ENCODE data around the gene MYB. TPM values are rescaled to one million over a fixed set of nuclear protein-coding genes. Genes with fewer than 3 reads are reported as not detected.

MYB gene
- total and polyA plus RNA-seq, 2 of the 4 experiments (the other 2 are of a cell fraction) = 0.44 to 0.90 TPM

- H2BK120ac ChIP-seq (ENCODE audit: low read depth, low read length) = no peak overlapping the region
- H3K23ac ChIP-seq (ENCODE audit: low read depth, low read length) = no peak overlapping the region
- no TSS peak for BruUV-seq (replicated peaks)
- no peak overlapping the region for H3K56ac ChIP-seq (ENCODE audit: extremely low read depth, insufficient read depth, low read length)
- H2BK15ac ChIP-seq (ENCODE audit: low read depth, low read length) = no peak overlapping the region
- H3K18ac ChIP-seq (ENCODE audit: low read depth, low read length) = no peak overlapping the region
- no peak overlapping the region for H2AFZ ChIP-seq (replicated peaks; ENCODE audit: low read length, poor library complexity)
- no peak overlapping the region for H3K27ac ChIP-seq (ENCODE audit: insufficient read depth, low read length)
- H3K79me1 ChIP-seq (ENCODE audit: low read depth in 1 of 2, low read length in 2 of 2) = no peaks in the 10 kb centered on the region
- ChIA-PET CTCF (no interaction called here), POLR2A (ENCODE audit: unreplicated experiment) (no interaction called here)
- H3K4me2 ChIP-seq (ENCODE audit: low read depth, low read length) = no peak overlapping the region
- H4K20me1 ChIP-seq (ENCODE audit: insufficient read depth, low read length) = no peaks in the 10 kb centered on the region
- H2AK9ac ChIP-seq (replicated peaks; ENCODE audit: low read depth, low read length, poor library complexity) = no peak overlapping the region
- H3K14ac ChIP-seq (replicated peaks; ENCODE audit: low read depth, low read length) = no peak overlapping the region
- no peak overlapping the region for H3K9ac ChIP-seq (ENCODE audit: low read depth, low read length)
- dilution Hi-C loops (cut with HindIII; ENCODE audit: low sequenced_read_pairs, unreplicated experiment) = no loop called here
- no peak for ATAC-seq (ENCODE audit: low read depth)
- H3K36me3 ChIP-seq (ENCODE audit: control insufficient read depth, insufficient read depth, low read length) = no peaks in the 10 kb centered on the region
- H2AK5ac ChIP-seq (ENCODE audit: low read depth, low read length) = no peak overlapping the region
- TF ChIP-seq RFX5 (IDR thresholded peaks at IDR 0.05; ENCODE audit: low read depth, low read length) (no peak), RCOR1 (IDR thresholded peaks at IDR 0.05; ENCODE audit: insufficient replicate concordance, low read length) (no peak), NFE2L2 (IDR thresholded peaks at IDR 0.05; ENCODE audit: low read depth, low read length) (no peak), BHLHE40 (IDR thresholded peaks at IDR 0.05; ENCODE audit: low read depth, low read length) (no peak), POLR2A (IDR thresholded peaks at IDR 0.05; ENCODE audit: low read depth, low read length) (no peak), MAZ (IDR thresholded peaks at IDR 0.05; ENCODE audit: borderline replicate concordance, low read depth, low read length) (no peak), SMC3 (IDR thresholded peaks at IDR 0.05; ENCODE audit: low read depth, low read length) (no peak), FOS (IDR thresholded peaks at IDR 0.05; ENCODE audit: low read depth, low read length) (no peak), USF2 (IDR thresholded peaks at IDR 0.05; ENCODE audit: low read depth, low read length) (no peak), MAFK (IDR thresholded peaks at IDR 0.05; ENCODE audit: low read depth, low read length) (no peak), CEBPB (IDR thresholded peaks at IDR 0.05; ENCODE audit: low read depth, low read length) (no peak), RAD21 (IDR thresholded peaks at IDR 0.05; ENCODE audit: low read length) (no peak), CHD1 (IDR thresholded peaks at IDR 0.05; ENCODE audit: low read depth, low read length) (no peak), MXI1 (IDR thresholded peaks at IDR 0.05; ENCODE audit: borderline replicate concordance, low read depth, low read length) (no peak)
- TF ChIP-seq, protein P1, sequence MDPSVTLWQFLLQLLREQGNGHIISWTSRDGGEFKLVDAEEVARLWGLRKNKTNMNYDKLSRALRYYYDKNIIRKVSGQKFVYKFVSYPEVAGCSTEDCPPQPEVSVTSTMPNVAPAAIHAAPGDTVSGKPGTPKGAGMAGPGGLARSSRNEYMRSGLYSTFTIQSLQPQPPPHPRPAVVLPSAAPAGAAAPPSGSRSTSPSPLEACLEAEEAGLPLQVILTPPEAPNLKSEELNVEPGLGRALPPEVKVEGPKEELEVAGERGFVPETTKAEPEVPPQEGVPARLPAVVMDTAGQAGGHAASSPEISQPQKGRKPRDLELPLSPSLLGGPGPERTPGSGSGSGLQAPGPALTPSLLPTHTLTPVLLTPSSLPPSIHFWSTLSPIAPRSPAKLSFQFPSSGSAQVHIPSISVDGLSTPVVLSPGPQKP (IDR thresholded peaks at IDR 0.05; ENCODE audit: borderline replicate concordance, low read depth, low read length) = no peak
- TF ChIP-seq, protein P2, sequence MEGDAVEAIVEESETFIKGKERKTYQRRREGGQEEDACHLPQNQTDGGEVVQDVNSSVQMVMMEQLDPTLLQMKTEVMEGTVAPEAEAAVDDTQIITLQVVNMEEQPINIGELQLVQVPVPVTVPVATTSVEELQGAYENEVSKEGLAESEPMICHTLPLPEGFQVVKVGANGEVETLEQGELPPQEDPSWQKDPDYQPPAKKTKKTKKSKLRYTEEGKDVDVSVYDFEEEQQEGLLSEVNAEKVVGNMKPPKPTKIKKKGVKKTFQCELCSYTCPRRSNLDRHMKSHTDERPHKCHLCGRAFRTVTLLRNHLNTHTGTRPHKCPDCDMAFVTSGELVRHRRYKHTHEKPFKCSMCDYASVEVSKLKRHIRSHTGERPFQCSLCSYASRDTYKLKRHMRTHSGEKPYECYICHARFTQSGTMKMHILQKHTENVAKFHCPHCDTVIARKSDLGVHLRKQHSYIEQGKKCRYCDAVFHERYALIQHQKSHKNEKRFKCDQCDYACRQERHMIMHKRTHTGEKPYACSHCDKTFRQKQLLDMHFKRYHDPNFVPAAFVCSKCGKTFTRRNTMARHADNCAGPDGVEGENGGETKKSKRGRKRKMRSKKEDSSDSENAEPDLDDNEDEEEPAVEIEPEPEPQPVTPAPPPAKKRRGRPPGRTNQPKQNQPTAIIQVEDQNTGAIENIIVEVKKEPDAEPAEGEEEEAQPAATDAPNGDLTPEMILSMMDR (conservative IDR thresholded peaks at IDR 0.05; ENCODE audit: low read depth, low read length) = no peak
- no peak for DNase-seq
- no peaks in the 10 kb centered on the region for H3K9me3 ChIP-seq (ENCODE audit: control insufficient read depth, insufficient read depth, low read length)
- intact Hi-C loops (cut with micrococcal nuclease) = no loop called here
- H2BK20ac ChIP-seq (ENCODE audit: low read depth, low read length) = no peak overlapping the region
- H4K5ac ChIP-seq (ENCODE audit: low read depth, low read length) = no peak overlapping the region
- no peak overlapping the region for H3K4me3 ChIP-seq (ENCODE audit: insufficient read depth, low read depth, low read length)
- no peaks in the 10 kb centered on the region for H3K9me1 ChIP-seq (ENCODE audit: insufficient read depth, low read length)
- no peaks in the 10 kb centered on the region for H3K4me1 ChIP-seq (ENCODE audit: control insufficient read depth, insufficient read depth, low read length)
- no peak overlapping the region for H2BK5ac ChIP-seq (ENCODE audit: low read depth, low read length, poor library complexity, severe bottlenecking)
- H4K8ac ChIP-seq (ENCODE audit: low read depth in 2 of 2, low read length in 2 of 2) = no peak overlapping the region
- in situ Hi-C loops (cut with MboI; ENCODE audit: low sequenced_read_pairs) = no loop called here
- peaks cover 5% of the 10 kb centered on the region for H3K27me3 ChIP-seq (ENCODE audit: control insufficient read depth, insufficient read depth, low read length)
- no peak overlapping the region for H3K4ac ChIP-seq (ENCODE audit: low read depth, low read length)
- H4K91ac ChIP-seq (ENCODE audit: insufficient read depth, low read depth, low read length) = no peak overlapping the region
Measured at GRCh38 chr6:135168766-135169165, 12.3 kb upstream of the MYB start.

All from IMR-90 (cell line).